Osteoblast (primary cell): Measurements from ENCODE around the gene SERF2. TPM values are rescaled to one million over a fixed set of nuclear protein-coding genes. Genes with fewer than 3 reads are reported as not detected.
"Not testable (repeated sequence)": the region's sequence is repeated elsewhere in the genome, so short reads cannot be mapped to it uniquely, and the experiment has no call there.

Experiments
- DNase-seq: peaks from one replicate; pipeline ENCODE4 v3.0.0; 2011; ENCODE audit warnings: low spot score, mixed read lengths; ENCODE audit not compliant: insufficient read length; ENCODE audit errors: missing footprints
- H2AFZ ChIP-seq: 2 replicates; pipeline ENCODE4 v1.6.0; 2011; ENCODE audit warnings: mild to moderate bottlenecking, low read length
- H3K27ac ChIP-seq: 2 replicates; pipeline ENCODE4 v1.5.1; 2011; ENCODE audit warnings: mild to moderate bottlenecking, low read depth, low read length, moderate library complexity
- H3K27me3 ChIP-seq: 2 replicates; pipeline ENCODE4 v1.6.0; 2012; ENCODE audit warnings: mild to moderate bottlenecking, control low read depth, inconsistent platforms, low read length, moderate library complexity; ENCODE audit not compliant: insufficient read depth
- H3K36me3 ChIP-seq: 2 replicates; pipeline ENCODE4 v1.5.1; 2011; ENCODE audit warnings: mild to moderate bottlenecking, low read length, control low read depth, moderate library complexity; ENCODE audit not compliant: insufficient read depth
- H3K4me1 ChIP-seq: 2 replicates; pipeline ENCODE4 v1.5.1; 2011; ENCODE audit warnings: mild to moderate bottlenecking, low read length, control low read depth, moderate library complexity; ENCODE audit not compliant: insufficient read depth
- H3K4me2 ChIP-seq: 2 replicates; pipeline ENCODE4 v1.6.0; 2011; ENCODE audit warnings: mild to moderate bottlenecking, low read length; ENCODE audit not compliant: insufficient read depth
- H3K4me3 ChIP-seq: fragments of 200-600 bp; sonication (generic); 3 replicates; pipeline ENCODE4 v1.5.1; 2012; ENCODE audit warnings: mild to moderate bottlenecking, low read length, inconsistent platforms; ENCODE audit not compliant: insufficient read depth
- H3K79me2 ChIP-seq: 2 replicates; pipeline ENCODE4 v1.6.0; 2012; ENCODE audit warnings: mild to moderate bottlenecking, low read length, control low read depth, inconsistent platforms; ENCODE audit not compliant: insufficient read depth
- H3K9me3 ChIP-seq: 2 replicates; pipeline ENCODE4 v1.5.1; 2011; ENCODE audit warnings: low read depth, low read length, control low read depth
- H4K20me1 ChIP-seq: 2 replicates; pipeline ENCODE4 v1.6.0; 2012; ENCODE audit warnings: mild to moderate bottlenecking, low read length, control low read depth; ENCODE audit not compliant: insufficient read depth
- CTCF ChIP-seq: IDR thresholded peaks from 2 replicates; pipeline ENCODE4 v1.5.1; 2011; ENCODE audit warnings: mild to moderate bottlenecking, low read depth, low read length, moderate library complexity; ENCODE audit errors: extremely low read depth
- total RNA-seq: library from RNA; depleted of rRNA; stranded (reverse); fragments of >200 nt; gene quantifications from 2 replicates; pipeline ENCODE4 v1.2.3, GENCODE V29; 2012

SERF2 gene
- total RNA-seq, 1 donor: 432 TPM

GRCh38 chr15:43799209-43799944, 7.3 kb downstream of the SERF2 start:
- H3K36me3 ChIP-seq: peaks cover 74% of the 10 kb centered on the region
- H3K27me3 ChIP-seq: no peaks in the 10 kb centered on the region
- H4K20me1 ChIP-seq: peaks cover 34% of the 10 kb centered on the region
- peaks cover 48% of the 10 kb centered on the region for H3K4me1 ChIP-seq
- no peak overlapping the region for H2AFZ ChIP-seq
- H3K4me3 ChIP-seq: no peak overlapping the region
- no peaks in the 10 kb centered on the region for H3K9me3 ChIP-seq
- TF ChIP-seq CTCF: no peak
- H3K27ac ChIP-seq: peak overlapping the region; percentile 73
- H3K79me2 ChIP-seq: peaks cover 42% of the 10 kb centered on the region
- DNase-seq: no peak
- H3K4me2 ChIP-seq: no peak overlapping the region

GRCh38 chr15:43799945-43800285, 7.8 kb downstream of the SERF2 start, which contains the start of gene SERINC4:
SERINC4 (minus strand) TSS chr15:43800220; CDS start chr15:43799986, 234 bp downstream.
- peaks cover 74% of the 10 kb centered on the region for H3K36me3 ChIP-seq
- DNase-seq: no peak
- H3K4me3 ChIP-seq: peak within 1 kb of the TSS; percentile 85
- peaks cover 28% of the 10 kb centered on the region for H4K20me1 ChIP-seq
- no peaks in the 10 kb centered on the region for H3K9me3 ChIP-seq
- no peaks in the 10 kb centered on the region for H3K27me3 ChIP-seq
- no peak for TF ChIP-seq CTCF
- H3K4me1 ChIP-seq: peaks cover 43% of the 10 kb centered on the region
- peaks cover 36% of the 10 kb centered on the region for H3K79me2 ChIP-seq
- peak within 1 kb of the TSS; percentile 73 for H3K27ac ChIP-seq
- H2AFZ ChIP-seq: peak within 1 kb of the TSS; percentile 87
- H3K4me2 ChIP-seq: peak within 1 kb of the TSS; percentile 98

GRCh38 chr15:43800286-43801141, 8.4 kb downstream of the SERF2 start, which contains the start of gene HYPK:
HYPK (plus strand) TSS chr15:43800599; CDS start chr15:43800623, 24 bp downstream.
- Histone ChIP-seq H3K9me3 (no peaks in the 10 kb centered on the region), H3K4me3 (peak within 1 kb of the TSS; percentile 85), H2AFZ (peak within 1 kb of the TSS; percentile 87), H3K27me3 (no peaks in the 10 kb centered on the region), H3K4me1 (peaks cover 37% of the 10 kb centered on the region), H3K27ac (peak within 1 kb of the TSS; percentile 73), H4K20me1 (peaks cover 22% of the 10 kb centered on the region), H3K36me3 (peaks cover 74% of the 10 kb centered on the region), H3K79me2 (peaks cover 30% of the 10 kb centered on the region), H3K4me2 (peak within 1 kb of the TSS; percentile 98)
- DNase-seq: peak; percentile 96
- TF ChIP-seq CTCF: no peak

GRCh38 chr15:43802676-43803075, 10.6 kb downstream of the SERF2 start:
- DNase-seq, H3K4me2 ChIP-seq, H3K27ac ChIP-seq, H2AFZ ChIP-seq, H3K27me3 ChIP-seq, H3K9me3 ChIP-seq, H3K4me3 ChIP-seq: not testable (repeated sequence)
- Histone ChIP-seq H3K4me1 (peaks cover 18% of the 10 kb centered on the region), H3K36me3 (peaks cover 76% of the 10 kb centered on the region), H4K20me1 (peaks cover 11% of the 10 kb centered on the region), H3K79me2 (peaks cover 25% of the 10 kb centered on the region)
